ENCODE results near the gene ELMO1.
"Not testable (repeated sequence)": the region's sequence is repeated elsewhere in the genome, so short reads cannot be mapped to it uniquely, and the experiment has no call there.

The ELMO1 gene

GRCh38 chr7:36999626-37000485 lies 448.8 kb downstream of the ELMO1 start:
- DNase-seq, result no peak

- no peak for DNase-seq
Observed at GRCh38 chr7:36995776-36996175, 452.9 kb downstream of the ELMO1 start.

GRCh38 chr7:36994456-36995112 lies 454.1 kb downstream of the ELMO1 start:
- DNase-seq, result no peak

- peak; percentile 86 to 88 (median 87) for DNase-seq
Observed at GRCh38 chr7:36986948-36987724, 461.5 kb downstream of the ELMO1 start.

DNA sequence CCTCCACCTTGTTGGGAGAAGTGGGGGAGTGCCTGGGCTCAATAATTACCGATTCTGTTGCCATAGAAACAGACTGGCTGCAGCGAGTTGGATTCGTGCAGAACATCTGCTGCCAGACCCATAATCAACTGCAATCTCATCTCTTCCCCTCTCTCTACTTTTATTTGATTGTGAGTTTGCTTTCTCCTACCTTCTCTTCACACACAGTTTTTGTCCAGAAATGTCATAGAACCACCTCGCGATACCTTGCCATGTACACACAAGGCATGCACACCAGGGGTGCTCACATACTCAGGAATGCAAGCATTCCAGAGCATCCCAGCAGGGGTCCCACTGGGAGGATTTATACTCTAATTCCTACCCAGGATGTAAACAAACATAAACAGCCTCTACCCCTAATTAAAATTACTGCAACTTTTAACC lies 462.1 kb downstream of the ELMO1 start:
- DNase-seq, result no peak

GRCh38 chr7:36985866-36986400 lies 462.7 kb downstream of the ELMO1 start:
- no peak for DNase-seq

GRCh38 chr7:36985316-36985715 lies 463.3 kb downstream of the ELMO1 start:
- DNase-seq, result no peak

DNA sequence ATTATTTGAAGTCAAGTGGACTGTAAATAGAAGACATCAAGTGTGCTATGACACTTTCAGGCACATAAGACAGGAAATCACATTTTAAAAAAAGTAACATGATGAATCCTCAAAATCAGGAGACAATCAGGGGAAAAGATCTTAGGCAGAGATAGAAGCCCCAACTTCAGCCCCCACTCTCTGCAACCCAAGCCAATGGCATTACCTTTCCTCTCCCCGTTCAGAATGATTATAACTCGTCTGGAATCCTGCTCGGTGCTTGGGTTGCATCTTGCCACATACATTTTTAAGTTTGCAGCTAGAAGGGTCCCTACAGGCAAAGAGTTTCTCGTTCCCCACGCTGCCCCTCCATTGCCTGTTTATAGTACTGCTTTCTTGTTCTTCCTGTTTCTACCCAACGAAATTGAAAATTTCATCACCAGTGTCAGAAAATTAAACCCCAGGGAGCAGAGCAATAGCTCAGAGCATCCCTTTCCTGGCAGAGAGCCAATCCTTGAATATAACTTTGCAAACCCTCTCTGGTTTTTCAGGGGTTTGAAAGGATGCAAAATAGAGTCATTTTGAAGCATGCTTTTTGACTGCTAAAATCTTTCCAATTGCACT lies 463.9 kb downstream of the ELMO1 start:
- DNase-seq, result peak; percentile 21 to 35 (median 31)

DNA sequence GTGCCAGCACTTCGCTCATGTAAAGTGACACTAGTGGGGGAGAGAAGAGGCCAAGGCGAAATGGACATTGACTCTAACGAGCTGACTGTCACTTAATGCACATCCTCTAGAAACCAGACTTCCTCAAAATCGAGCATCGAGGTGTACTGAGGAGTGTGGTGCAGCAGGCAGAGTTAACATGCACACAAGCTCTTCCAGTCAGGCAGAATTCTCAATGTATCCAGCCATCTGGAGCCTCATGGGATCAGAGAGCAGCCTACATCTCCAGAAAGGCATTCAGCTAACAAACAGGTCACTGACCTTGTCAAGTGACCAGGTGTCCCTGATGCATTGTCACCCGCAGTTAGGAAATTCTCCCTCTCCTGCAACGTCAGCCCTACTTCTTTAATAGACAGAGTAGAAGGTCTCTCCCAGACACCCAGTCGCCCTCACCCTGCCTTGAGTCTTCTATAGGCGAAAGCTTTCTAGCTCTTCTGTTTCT lies 464.6 kb downstream of the ELMO1 start:
- peak in 1 of 3 donors; percentile 9 for DNase-seq

DNA sequence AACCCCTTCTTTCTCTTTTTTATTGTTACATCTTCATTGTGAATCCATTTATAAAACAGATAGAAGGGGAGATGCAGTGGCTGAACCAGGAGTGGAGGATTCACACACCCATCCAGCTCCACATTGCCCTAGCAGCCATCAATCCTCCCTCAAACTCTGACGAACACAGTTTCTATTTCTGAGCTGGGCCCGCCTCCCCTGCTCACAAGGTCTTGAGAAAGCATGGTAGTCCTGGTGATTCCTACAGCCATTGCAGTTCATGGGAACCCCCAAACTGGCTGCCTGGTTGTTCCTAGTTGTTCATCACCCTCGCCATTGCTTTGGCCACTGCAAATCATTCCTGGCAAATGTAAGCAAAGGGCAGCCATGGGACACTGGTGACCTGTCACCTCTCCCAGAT lies 465.9 kb downstream of the ELMO1 start:
- DNase-seq, result peak; percentile 33 to 66 (median 65)

GRCh38 chr7:36979810-36980248 lies 468.8 kb downstream of the ELMO1 start:
- DNase-seq, result no peak

- no peak for DNase-seq
Observed at GRCh38 chr7:36978461-36978860, 470.2 kb downstream of the ELMO1 start.

DNA sequence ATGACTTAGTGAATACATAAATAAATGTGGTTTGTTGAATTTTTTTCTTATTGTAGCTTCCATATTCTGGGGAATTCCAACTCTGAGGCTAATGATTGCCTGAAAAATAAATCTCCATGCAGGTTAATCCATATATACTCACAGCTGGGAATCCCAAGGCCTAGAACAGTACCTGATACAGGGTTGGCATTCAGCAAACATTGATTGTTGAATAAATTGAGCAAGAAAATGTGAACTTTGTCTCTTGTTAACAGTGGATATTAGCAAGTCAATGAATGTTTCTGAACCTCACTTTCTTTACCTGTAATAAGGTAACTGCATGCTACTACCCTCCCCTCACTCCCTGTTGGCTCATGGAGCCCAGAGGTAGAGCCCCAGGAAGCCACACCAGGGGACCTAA lies 470.8 kb downstream of the ELMO1 start:
- no peak for DNase-seq

DNA sequence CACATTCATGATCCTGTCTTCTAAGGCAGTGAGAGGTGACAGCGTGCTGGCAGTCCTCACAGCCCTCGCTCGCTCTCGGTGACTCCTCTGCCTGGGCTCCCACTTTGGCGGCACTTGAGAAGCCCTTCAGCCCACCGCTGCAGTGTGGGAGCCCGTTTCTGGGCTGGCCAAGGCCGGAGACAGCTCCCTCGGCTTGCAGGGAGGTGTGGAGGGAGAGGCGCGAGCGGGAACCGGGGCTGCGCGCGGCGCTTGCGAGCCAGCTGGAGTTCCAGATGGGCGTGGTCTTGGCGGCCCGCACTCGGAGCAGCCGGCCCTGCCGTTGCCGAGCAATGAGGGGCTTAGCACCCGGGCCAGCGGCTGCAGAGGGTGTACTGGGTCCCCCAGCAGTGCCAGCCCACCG lies 475.1 kb downstream of the ELMO1 start:
- not testable (repeated sequence) for DNase-seq

DNA sequence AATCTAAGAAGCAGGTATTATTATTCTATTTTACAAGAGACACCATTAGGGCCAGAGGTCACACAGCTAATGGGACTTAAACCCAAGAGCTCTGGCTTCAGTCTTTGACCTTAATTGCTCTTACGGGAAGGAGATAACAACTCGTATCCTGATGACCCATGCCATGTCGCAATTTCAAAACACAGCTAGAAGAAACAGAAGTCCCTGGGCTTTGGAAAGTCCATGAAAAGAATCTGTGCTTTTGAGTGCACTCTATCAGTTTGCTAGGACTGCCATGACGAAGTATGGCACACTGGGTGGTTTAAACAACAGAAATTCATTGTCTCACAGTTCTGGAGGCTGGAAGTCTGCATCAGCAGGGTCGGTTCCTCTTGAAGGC lies 476.5 kb downstream of the ELMO1 start:
- peak; percentile 77 to 93 (median 86) for DNase-seq

GRCh38 chr7:36971515-36972139 lies 477.0 kb downstream of the ELMO1 start:
- no peak for DNase-seq

GRCh38 chr7:36970551-36971514 lies 477.8 kb downstream of the ELMO1 start:
- no peak for DNase-seq

DNA sequence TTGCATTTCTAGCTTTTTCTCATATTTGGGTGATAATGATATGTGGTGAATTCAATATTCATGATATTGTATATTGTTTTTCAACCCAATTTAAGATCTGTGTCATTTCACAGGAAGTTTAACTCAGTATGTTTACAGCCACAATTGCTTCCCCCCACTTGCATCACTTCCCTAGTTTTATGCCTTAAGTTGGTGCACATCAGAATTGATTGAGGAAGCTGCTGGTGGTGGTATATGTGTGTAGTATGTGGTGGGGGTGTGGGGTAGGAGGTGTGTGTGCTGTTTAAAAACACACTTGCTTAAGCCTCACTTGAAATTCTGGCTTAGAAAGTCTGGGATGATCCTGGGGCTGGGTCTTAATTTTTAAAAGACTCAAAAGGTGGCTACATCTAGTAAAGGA lies 479.3 kb downstream of the ELMO1 start:
- DNase-seq, result peak; percentile 78 to 86 (median 83)

GRCh38 chr7:36967387-36967786 lies 481.3 kb downstream of the ELMO1 start:
- peak; percentile 81 to 84 (median 84) for DNase-seq

- no peak for DNase-seq
Observed at GRCh38 chr7:36966636-36967035, 482.0 kb downstream of the ELMO1 start.

- no peak for DNase-seq
Observed at GRCh38 chr7:36966039-36966438, 482.6 kb downstream of the ELMO1 start.
